ENCODE results near the gene DOK4.
"Not testable (repeated sequence)": the region's sequence is repeated elsewhere in the genome, so short reads cannot be mapped to it uniquely, and the experiment has no call there.

DOK4 gene

DNA sequence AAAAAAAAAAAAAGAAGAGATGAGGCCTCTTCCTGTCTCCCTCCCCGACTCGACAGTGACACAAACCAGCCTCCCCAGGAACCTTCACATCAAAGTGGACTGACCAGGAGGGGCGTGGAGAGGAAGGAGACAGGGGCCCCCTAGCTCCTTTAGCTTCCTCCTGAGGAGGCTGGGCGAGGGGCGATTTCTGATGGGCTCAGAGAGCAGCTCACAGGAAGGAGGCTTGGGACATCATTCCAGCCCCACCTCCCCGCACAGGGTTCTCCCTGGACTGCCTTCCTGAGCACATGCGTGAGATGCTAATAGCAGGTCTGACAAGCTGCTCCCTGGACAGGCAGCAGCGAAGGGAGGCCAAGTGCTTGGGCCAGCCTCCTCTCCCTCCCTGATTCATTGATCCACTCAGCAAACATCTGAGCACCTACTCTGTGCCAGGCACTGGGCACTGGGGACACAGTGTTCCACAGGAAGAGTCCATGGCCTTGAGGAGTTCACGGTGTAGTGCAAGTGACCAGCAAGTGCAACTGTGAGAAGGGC lies 14.4 kb upstream of the DOK4 start:
- DNase-seq = no peak

DNA sequence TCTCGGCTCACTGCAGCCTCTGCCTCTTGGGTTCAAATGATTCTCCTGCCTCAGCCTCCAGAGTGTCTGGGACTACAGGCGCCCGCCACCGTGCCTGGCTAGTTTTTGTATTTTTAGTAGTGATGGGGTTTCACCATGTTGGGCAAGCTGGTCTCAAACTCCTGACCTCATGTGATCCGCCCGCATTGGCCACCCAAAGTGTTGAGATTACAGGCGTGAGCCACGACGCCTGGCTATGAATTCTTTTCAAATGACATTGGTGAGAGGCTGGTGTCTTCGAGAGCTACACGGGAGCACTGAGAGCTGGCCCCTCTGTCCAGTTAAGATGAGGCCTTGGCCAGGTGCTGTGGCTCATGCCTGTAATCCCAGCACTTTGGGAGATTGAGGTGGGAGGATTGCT lies 13.6 kb upstream of the DOK4 start:
- not testable (repeated sequence) for DNase-seq

DNA sequence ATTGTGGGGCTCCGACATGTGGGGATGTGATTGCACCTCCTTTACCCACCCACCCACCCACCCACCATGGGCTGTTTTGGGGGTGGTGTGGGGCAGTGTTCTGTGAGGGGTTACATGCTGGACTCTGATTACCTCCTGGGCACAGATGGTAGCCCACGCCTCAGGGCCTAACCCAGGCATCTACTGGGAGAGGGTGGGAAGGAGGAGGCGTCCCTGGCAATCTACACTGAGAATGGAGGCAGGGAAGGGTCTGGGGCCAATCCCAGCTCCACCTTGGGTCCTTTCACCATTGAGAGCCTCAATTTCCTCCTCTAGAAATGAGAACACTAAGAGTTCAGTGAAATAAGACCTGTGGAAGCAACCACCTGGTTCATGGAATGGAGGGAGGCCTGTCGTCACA lies 11.7 kb upstream of the DOK4 start:
- no peak for DNase-seq

DNA sequence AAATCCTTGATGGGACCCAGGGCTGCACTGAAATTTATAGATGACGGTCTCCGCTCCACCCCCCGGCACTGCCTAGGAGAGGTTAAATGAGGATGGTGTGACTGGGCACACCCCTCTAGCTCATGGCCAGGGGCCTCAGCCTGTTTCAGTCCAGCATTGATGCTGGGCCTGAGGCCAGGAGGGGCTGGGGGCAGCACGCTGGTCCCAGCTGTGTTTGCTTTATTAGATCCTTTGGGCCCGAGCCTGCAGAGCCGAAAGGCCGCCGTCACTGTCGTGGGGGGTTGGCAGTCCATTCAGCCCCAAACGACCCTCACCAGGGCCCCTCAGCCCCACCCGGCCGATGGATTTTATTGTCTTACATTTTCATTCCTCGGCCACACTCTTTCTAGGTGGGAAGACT lies 10.8 kb upstream of the DOK4 start:
- no peak for DNase-seq

DNA sequence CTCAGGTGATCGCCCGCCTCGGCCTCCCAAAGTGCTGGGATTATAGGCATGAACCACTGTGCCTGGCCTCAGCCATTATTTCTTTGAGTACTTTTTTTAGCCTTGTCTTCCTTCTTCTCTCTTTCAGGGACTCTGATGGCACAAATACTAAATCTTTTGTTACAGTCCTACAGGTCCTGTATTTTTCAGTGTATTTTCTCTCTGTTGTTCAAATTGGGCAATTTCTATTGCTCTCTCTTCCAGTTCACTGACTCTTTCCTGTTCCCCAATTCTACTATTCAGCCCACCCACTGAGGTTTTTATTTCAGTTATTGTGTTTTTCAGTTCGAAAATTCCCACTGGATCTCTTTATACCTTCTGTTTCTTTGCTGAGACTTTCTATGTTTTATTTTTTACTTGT lies 7.5 kb upstream of the DOK4 start:
- DNase-seq = no peak

DNA sequence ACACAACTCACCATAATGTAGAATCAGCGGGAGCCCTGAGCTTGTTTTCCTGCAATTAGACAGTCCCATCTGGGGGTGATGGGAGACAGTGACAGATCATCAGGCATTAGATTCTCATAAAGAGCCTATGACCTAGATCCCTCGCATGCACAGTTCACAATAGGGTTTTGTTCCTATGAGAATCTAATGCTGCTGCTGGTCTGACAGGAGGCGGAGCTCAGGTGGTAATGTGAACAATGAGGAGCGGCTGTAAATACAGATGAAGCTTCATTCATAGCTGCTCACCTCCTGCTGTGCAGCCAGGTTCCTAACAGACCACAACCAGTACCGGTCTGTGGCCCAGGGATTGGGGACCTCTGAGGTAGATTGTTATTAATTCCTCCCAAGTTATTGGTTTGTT lies 2.9 kb upstream of the DOK4 start:
- no peak for DNase-seq

DNA sequence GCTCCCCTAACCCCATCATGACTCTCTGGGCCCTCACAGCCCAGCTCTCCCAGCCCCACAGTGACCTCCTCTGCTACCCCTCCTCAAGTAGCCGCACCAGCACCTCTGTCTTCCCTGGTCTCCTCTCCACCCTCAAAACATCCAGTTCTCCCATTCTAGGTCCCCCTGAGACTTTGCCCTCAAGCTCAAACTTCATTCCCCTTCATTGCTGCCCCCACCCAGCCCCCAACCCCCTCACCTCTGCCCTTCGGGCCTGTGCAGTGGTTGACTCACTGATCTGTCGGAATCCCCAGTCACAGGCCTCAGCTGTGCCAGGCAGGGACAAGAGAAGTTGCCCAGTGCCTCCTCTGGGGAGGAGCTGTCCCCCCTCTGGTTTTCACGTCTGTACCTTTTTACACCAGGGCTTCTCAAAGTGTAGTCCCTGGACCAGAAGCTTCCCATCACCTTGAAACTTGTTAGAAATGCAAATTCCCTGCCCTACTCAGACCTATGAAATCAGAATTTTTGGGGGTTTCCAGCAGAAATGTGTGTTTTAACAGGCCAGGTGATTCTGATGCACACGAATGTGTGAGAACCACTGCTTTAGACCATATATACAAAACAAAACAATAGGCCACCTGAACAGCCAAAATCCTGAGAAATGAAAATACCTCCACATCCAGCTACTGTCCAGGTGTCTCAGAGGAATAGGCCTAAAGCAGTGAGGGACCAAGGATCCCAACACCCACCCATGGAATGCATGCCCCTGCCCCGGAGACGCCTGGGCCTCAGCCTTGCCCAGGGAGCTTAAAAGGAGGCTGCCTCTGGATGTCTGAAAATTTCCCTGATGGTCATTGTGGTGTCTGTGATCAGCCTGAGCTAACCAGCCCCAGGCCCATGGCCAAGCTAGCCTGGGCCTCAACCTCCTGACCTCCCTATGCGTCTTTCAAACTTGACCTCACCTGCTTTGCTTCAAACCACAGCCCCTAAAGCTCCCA lies 853 bp upstream of the DOK4 start:
- DNase-seq = no peak

DNA sequence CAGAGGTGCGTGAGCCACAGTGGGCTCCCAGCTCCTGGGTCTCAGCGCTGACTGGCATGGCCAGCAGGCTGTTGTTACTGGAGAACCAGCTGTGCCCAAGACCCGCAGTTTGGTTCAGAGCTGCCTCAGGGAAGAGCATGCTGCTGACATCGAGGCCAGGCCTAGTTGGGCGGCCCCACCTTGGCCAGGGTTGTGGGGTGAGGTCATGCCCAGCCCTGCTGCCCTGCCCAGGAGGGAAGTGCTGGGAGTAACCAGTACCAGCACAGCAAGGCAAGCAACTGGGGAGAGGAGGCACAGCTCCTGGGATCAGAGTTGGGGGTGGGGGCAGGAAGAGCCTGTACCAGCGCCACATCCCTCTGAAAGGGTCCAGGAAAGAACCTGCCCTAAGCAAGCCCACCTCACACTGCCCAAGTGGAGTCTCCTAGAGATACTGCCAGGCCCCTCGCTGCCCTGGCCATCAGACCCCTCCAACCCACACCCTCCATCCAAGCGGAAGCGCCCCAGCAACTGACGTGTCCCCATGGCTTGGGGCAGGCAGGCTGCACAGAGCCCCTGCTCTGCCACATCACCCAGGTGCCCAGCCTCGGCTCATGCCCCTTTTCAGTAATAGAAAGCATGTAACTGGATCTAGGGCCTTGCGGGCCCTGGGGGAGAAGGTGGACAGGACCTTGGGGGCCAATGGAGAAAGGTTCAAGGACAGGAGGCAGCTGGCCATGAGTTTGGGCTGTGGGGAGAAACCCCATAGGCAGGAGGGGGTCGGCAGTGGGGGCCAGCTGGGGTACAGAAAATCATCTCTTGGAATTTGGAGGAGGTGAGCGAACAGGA lies 990 bp downstream of the DOK4 start:
- no peak for DNase-seq

DNA sequence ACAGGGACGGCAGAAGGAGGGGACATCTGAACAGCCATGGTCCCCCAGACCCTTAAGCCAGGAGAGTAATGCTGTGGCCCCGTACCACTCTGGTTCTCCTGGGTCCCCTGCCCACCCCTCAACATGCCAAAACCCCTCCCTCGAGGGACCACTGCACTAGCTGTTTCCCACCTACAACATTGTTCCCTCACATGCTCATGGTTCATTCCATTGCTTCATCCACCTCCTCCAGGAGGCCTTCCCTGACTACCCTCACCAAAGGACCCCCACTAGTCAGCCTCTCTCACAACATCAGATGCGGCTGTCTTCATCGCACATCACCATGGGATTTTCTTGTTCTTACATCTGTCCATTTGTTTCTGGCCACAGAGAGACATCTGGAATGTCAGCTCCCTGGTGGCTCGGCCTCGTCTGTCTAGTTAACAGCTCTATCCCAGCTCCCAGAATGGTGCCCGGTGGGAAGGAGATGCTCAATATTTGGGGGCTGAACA lies 1.7 kb downstream of the DOK4 start:
- no peak for DNase-seq

DNA sequence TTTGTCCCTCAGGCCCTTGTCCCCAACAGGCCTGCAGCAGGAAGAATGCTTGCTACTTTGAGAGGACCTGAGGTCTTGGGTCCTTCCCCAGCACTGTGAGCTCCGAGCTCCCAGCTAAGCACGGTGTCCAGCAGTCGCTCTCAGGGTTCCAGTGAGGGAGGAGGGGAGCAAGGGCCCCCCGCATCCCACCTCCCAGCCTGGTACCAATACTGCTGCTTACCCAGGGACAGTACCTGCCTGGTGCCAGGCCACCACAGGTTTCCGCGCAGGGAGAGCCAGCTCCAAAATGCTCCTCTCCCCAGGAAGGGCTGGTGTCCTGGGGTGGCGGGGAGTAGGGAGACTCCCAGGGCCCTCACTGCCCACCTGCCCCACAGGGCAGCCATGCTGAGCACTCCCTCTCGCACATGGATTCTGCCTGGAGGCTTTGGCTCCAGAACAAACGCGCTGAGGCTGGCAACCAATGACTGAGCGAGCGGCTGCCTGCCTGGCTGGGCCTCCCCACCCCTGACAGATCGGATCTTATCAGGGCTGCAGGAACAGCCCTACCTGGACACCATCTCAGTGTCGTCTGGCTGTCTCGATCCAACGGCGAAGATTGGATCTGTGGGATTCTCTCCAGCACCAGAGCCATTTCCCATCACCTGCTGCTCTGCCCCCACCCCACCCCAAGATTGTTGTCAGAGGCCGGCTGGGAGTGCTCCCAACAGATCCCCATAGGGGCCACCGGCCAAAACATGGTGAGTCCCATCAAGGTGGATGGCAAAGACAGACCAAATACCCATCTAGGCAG lies 2.4 kb downstream of the DOK4 start:
- no peak for DNase-seq

DNA sequence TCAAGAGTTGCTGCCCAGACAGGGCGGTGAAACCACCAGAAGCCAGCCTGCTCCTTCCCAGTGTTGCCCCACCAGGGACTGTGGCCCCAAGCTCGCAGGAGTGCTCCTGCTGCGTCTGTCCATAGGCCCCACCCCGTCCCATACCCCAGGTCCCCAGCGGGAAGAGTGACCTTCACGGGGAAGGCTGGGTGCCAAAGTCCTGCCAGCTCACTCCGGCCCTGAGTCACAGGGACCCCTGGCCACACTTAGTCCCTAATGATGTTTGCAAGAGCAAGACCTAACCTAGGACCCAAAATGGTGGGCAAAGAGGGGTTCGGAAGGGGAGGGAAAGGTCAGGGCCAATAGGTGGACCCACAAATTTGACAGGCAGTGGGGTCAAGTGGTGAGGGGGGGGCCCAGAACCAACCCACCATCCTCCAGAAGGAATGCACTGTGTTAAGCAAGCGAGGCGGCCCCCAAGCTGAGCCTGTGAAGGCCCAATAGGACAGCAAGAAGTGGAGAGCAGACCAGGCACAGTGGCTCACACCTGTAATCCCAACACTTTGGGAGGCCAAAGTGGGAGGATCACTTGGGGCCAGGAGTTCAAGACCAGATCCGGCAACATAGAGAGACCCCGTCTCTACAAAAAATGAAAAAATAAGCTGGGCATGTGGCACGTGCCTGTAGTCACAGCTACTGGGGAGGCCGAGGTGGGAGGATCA lies 3.3 kb downstream of the DOK4 start:
- DNase-seq = no peak

DNA sequence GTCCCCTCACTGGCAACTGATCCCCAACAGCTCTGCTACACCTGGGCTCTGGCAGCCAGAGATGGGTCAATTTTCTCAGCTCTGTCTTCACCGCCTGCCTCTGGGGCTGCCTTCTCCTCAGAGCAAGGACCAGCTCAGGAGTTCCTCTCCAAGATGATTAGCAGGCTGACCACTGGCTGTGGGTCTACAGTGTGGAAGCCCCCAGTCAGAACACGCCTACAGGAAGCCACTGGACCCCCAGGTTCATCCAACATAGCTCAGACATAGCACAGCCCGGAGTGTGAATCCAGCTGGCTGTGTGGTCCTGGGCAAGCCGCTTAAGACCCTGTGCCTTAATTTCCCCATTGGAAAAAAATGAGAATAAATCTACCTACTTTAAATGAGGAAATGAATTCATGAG lies 4.9 kb downstream of the DOK4 start:
- DNase-seq = no peak

DNA sequence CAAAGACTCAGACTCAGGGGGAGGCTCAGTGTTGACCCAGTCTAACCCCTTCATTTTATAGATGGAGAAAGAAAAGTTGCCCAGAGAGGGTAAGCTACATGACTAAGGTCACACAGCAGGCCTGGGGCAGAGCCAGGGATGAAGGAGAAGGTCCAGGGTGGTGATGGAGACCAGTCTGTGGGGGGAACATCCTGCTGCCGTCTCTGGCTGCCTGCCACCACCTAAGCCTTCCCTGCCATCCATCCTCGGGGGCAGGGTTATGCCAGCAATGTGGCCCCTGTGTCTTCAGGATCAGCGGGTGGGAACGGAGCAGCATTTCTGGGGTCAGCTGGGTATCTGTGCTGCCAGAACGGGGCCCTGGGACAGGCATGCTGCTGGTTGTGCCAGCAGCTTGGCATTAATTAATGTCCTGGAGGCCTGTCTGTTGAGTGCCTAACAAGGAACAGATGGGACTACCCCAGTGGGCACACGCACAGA lies 5.5 kb downstream of the DOK4 start:
- no peak for DNase-seq

DNA sequence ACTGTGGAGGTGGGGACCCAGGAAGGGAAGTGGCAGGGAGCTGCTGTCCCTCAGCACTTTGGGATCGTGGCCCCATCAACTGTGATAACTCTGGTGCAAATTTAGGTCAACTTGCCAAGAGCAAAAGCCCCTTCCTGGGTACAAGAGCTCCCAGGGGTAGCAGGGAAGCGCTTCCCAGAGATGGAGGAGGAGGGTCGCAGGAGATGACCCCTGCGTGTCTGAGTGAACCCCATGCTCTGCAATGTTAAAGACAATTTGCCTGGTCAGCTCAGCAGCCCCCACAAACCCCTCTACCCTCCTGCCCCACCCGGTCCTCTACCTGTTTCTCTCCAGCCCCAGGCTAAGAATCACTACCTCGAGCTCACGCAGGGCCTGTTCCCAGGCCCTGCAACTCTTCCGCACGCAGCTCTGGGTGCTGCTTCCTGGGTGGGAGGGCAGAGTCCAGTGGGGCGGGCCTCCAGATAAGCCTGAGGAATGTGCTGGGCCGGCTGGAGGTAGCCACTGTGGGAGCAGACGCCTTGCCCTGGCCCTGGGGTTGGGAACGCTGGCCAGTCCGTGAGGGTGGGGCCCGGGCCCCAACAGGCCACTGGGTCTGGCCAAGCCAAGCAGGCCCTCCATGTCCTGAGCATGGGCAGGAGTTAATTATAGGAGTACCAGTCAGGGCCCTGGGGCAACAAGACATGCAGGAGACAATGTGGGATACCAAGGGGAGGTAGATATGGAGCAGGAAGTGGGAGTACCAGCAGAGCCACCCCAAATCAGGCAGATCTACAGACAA lies 6.1 kb downstream of the DOK4 start:
- no peak for DNase-seq

DNA sequence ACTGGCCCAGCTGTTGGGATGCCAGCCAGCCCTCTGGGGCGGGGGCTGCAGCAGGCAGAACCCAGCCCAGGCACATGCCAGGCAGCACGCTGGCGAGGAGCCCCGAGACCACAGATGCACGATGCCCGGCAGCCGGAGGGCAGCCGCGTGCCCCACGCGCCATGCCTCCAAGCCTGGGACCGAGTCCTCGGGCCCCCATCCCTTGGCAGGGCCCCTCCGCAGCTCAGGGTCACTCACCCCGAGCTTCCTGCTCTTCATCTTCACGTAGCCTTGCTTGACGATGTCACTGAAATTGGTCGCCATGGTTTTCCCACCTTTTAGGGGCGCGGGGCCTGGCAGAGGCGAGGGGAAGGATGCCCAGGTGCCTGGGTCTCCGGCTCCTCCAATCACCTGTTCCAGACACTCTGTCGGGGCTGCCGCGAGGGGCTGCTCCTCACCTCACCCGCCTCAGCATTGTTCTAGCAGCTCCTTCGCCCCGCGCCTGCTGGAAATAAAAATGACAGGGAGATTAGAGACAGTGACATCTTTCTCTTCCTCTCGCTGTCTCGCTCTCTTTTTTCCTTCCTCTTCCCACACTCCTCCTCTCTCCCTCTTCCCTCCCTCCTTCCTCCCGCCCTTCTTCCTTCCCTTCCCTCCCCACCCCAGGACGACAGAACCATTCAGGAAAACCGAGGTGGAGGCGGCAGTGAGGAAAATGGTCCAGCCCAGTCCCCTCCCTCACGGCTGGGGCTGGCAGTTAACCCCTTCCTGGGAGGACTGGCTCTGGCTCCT lies 6.9 kb downstream of the DOK4 start:
- DNase-seq = no peak

DNA sequence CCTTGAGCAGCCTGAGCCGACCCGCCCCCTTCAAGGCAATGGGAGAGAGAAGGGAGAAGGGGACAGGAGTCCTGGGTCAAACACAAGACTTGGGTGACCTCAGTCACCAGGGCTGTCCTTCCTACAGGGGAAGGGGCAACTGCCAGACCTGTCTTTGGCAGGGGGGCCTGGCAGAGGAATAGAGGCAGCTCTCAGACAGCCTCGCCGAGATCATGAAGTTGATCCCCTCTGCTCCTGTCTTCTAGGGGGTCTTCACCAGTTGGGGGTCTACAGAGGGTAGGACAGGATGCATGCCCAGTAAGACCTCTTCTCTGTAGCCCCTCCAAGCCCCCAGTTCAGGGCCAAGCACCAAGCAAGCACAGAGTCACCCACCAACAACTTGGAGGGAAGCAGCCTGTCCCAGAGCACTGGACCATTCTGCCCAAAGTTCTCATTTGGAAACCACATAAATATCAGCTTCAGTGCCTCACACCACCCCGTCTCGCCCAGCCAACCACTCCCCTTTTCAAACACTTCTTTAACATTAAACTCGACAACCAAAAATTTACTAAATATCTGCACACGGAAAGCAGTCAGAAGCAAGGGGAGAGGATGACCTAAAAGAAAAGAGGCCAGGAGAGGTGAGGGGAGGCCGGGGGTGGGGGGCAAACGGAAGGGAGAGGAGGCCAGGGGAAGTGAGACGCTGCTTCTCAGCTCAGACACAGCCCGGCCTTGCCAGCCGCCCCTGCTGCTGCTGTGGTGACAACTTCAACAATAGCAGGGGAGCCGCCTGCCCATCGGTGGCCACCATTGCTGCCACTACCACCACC lies 7.7 kb downstream of the DOK4 start:
- no peak for DNase-seq

DNA sequence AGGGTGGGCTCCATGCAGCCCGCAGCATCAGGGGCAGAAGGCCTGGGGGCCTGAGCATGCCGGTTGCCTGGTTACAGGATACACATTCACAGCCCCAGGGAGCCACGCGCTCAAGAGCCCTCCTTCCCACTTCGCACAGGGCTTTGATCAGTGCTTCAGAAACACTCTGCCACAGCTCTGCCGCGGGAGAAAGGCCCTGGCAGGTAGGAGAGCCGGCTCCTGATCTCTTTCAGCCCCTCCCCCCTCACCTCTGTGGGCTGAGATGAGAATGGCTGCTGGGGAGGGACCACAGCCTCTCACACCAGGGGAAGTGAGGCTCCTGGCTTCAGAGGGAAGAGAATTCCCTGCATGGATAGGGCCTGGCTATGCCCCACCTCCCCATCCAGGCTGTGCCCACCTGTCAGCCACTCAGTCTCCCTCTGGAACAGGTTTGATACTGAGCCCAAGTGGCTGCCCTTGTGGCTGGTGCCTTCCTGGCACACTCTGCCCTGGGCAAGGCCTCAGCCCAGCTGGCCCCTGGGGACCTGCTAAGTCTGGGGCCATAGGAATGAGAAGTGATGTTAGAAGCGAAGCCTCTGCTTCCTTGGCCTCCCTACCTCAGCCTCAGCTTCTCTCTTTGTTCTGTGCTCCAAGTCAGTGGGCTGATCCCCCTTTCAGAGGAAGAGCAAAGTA lies 8.6 kb downstream of the DOK4 start:
- DNase-seq = no peak

DNA sequence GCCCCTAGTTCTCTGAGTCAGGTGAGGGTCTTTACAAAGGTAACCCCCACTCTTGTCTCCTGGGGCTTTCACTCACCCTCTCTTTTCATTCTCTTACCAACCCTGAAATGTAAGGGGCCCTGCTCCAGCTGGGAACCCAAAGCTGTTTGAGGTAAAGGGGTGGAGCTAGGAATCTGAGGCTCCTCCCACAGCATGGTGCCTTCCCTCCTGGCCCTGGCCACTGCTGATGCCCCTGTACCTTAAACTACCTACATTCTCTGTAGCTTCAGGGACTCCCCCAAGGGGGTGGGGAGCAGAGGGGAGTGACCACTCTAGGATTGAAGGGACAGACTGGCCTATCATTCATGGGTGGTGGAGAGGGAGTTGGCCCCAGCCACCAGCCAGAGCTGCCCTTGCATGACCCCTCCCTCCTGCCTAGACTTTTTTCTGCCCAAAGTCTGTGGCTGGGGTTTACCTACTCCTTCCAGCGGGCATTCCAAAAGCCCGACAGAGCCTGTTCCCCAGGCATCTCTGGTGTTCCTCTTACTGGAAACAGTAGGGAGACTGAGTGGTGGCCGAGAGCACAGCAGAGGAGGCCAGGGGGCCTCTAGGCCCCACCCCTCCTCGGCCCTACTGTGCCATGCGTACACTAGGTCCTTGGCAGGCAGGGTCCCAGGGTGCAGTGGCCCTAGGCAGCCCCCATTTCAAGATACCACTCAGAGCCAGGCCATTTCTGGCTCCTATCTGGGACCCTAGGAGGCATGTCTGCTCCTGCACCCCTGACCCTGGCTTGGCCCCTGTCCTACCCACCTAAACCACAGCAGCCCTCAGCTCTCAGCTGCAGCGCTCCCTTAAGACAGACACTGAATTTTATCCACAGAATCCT lies 9.5 kb downstream of the DOK4 start:
- no peak for DNase-seq
